Spinal cord (tissue), 10 donors: ENCODE results near the gene FUNDC2. TPM values are rescaled to one million over a fixed set of nuclear protein-coding genes. Genes with fewer than 3 reads are reported as not detected.
A peak's percentile ranks its signal among the peaks of the same experiment; 100 is the strongest.

ENCODE experiments used
- DNase-seq, 6 donors: peaks; one replicate each; pipeline versions ENCODE4 v3.0.0 to v3.0.0-alpha.2; 2013 to 2015; ENCODE audit warnings: low spot score in 6 of 6, low read depth in 4 of 6
- H3K27ac ChIP-seq: one replicate; pipeline ENCODE4 v1.5.1; 2013; ENCODE audit warnings: low read depth, low read length, control low read depth
- H3K27me3 ChIP-seq: one replicate; pipeline ENCODE4 v1.6.1; 2013; ENCODE audit warnings: low read length; ENCODE audit not compliant: control insufficient read depth, insufficient read depth
- H3K36me3 ChIP-seq: one replicate; pipeline ENCODE4 v1.6.1; 2013; ENCODE audit warnings: low read length; ENCODE audit not compliant: control insufficient read depth, insufficient read depth
- H3K4me1 ChIP-seq: one replicate; pipeline ENCODE4 v1.6.1; 2013; ENCODE audit warnings: low read length; ENCODE audit not compliant: control insufficient read depth, insufficient read depth
- H3K4me3 ChIP-seq: one replicate; pipeline ENCODE4 v1.5.1; 2013; ENCODE audit warnings: low read depth, low read length, control low read depth
- H3K9me3 ChIP-seq: one replicate; pipeline ENCODE4 v1.6.1; 2013; ENCODE audit warnings: low read length; ENCODE audit not compliant: control insufficient read depth, insufficient read depth
- WGBS: methylation state at CpG from one replicate; pipeline ENCODE4 v1.1.5; 2013; ENCODE audit warnings: missing lambda C conversion rate; ENCODE audit not compliant: insufficient coverage; 5-methylcytosine and 5-hydroxymethylcytosine counted together
- polyA plus RNA-seq, 2 donors: library from polyadenylated mRNA; unstranded; fragments of 120-200 nt; gene quantifications; one replicate each; pipeline ENCODE4 v1.2.1, GENCODE V29; 2013; ENCODE audit not compliant: insufficient read length in 2 of 2
- total RNA-seq, 2 donors: library from RNA; depleted of rRNA in 1 of 2; stranded (reverse); fragments of 120-200 nt in 1 of 2; fragments of >200 nt in 1 of 2; gene quantifications; one replicate each; pipeline versions ENCODE4 v1.2.3 to v1.2.4, GENCODE V29; 2013 to 2014
- donor health status: healthy.

FUNDC2 gene
- total and polyA plus RNA-seq, 4 donors: 44.7 to 130 (median 113) TPM

GRCh38 chrX:155056877-155057792, 30.5 kb downstream of the FUNDC2 start:
- WGBS: 22% methylated on average over 19 of the region's 25 CpGs
- Histone ChIP-seq H3K9me3 (no peaks in the 10 kb centered on the region), H3K4me3 (no peak overlapping the region), H3K4me1 (peaks cover 4% of the 10 kb centered on the region), H3K27ac (no peak overlapping the region), H3K36me3 (no peaks in the 10 kb centered on the region), H3K27me3 (no peaks in the 10 kb centered on the region)
- DNase-seq: peak in 3 of 6 donors; percentile 42 to 79 (median 76)

- 55% methylated on average over 2 of the region's 4 CpGs for WGBS
- Histone ChIP-seq H3K4me1 (peaks cover 4% of the 10 kb centered on the region), H3K4me3 (no peak overlapping the region), H3K27ac (no peak overlapping the region), H3K9me3 (no peaks in the 10 kb centered on the region), H3K36me3 (no peaks in the 10 kb centered on the region), H3K27me3 (no peaks in the 10 kb centered on the region)
- DNase-seq: peak in 1 of 6 donors; percentile 25
Measured at GRCh38 chrX:155061760-155062159, 35.1 kb downstream of the FUNDC2 start.

- Histone ChIP-seq H3K36me3 (no peaks in the 10 kb centered on the region), H3K4me1 (no peaks in the 10 kb centered on the region), H3K9me3 (no peaks in the 10 kb centered on the region), H3K27me3 (no peaks in the 10 kb centered on the region), H3K4me3 (no peak overlapping the region), H3K27ac (no peak overlapping the region)
- no peak for DNase-seq
- 79% methylated on average over 7 of the region's 8 CpGs for WGBS
Measured at GRCh38 chrX:155065035-155065734, 38.5 kb downstream of the FUNDC2 start.

GRCh38 chrX:155068165-155068564, 41.5 kb downstream of the FUNDC2 start:
- Histone ChIP-seq H3K4me3 (no peak overlapping the region), H3K36me3 (no peaks in the 10 kb centered on the region), H3K27me3 (no peaks in the 10 kb centered on the region), H3K4me1 (peaks cover 3% of the 10 kb centered on the region), H3K9me3 (no peaks in the 10 kb centered on the region), H3K27ac (no peak overlapping the region)
- WGBS: 80% methylated on average over 1 of the region's 1 CpG
- no peak for DNase-seq

- H3K9me3 ChIP-seq: no peaks in the 10 kb centered on the region
- H3K4me1 ChIP-seq: peaks cover 3% of the 10 kb centered on the region
- H3K36me3 ChIP-seq: no peaks in the 10 kb centered on the region
- no peak overlapping the region for H3K4me3 ChIP-seq
- no peaks in the 10 kb centered on the region for H3K27me3 ChIP-seq
- no peak overlapping the region for H3K27ac ChIP-seq
- DNase-seq: no peak
- no CpG with 5 or more reads among the region's 1 CpG for WGBS
Measured at GRCh38 chrX:155069414-155069813, 42.8 kb downstream of the FUNDC2 start.

GRCh38 chrX:155070038-155070437, 43.4 kb downstream of the FUNDC2 start:
- DNase-seq: no peak
- Histone ChIP-seq H3K9me3 (no peaks in the 10 kb centered on the region), H3K27ac (no peak overlapping the region), H3K4me1 (peaks cover 3% of the 10 kb centered on the region), H3K27me3 (no peaks in the 10 kb centered on the region), H3K36me3 (no peaks in the 10 kb centered on the region), H3K4me3 (peak overlapping the region; percentile 60)
- WGBS: 40% methylated on average over 5 of the region's 12 CpGs

- Histone ChIP-seq H3K27ac (peak overlapping the region; percentile 69), H3K27me3 (no peaks in the 10 kb centered on the region), H3K4me1 (peaks cover 3% of the 10 kb centered on the region), H3K9me3 (no peaks in the 10 kb centered on the region), H3K4me3 (peak overlapping the region; percentile 60), H3K36me3 (no peaks in the 10 kb centered on the region)
- no peak for DNase-seq
- WGBS: 41% methylated on average over 6 of the region's 16 CpGs
Measured at GRCh38 chrX:155070663-155070974, 44.0 kb downstream of the FUNDC2 start.

- Histone ChIP-seq H3K27ac (peak within 1 kb of the TSS; percentile 79), H3K9me3 (no peaks in the 10 kb centered on the region), H3K27me3 (no peaks in the 10 kb centered on the region), H3K36me3 (peaks cover 3% of the 10 kb centered on the region), H3K4me3 (peak within 1 kb of the TSS; percentile 64), H3K4me1 (peaks cover 3% of the 10 kb centered on the region)
- 29% methylated on average over 67 of the region's 81 CpGs for WGBS
- peak in 5 of 6 donors; percentile 33 to 91 (median 59) for DNase-seq
Measured at GRCh38 chrX:155070975-155071693, 44.5 kb downstream of the FUNDC2 start, which contains the start of the genes BRCC3, CMC4 and MTCP1. TSS of gene BRCC3 (plus strand) at chrX:155071508. CDS start at chrX:155071528, 20 bp downstream. TSS of gene CMC4 (minus strand) at chrX:155071136. CDS start at chrX:155064023, 7,113 bp downstream. TSS of gene MTCP1 (minus strand) at chrX:155071136. CDS start at chrX:155066010, 5,126 bp downstream.

- H3K27ac ChIP-seq: peak overlapping the region; percentile 79
- WGBS: 29% methylated on average over 22 of the region's 25 CpGs
Measured at GRCh38 chrX:155071694-155072280, 45.1 kb downstream of the FUNDC2 start.

More at GRCh38 chrX:155071694-155072280, 45.1 kb downstream of the FUNDC2 start:
- H3K4me3 ChIP-seq: peak overlapping the region; percentile 64
- H3K36me3 ChIP-seq: peaks cover 3% of the 10 kb centered on the region
- H3K27me3 ChIP-seq: no peaks in the 10 kb centered on the region
- peaks cover 3% of the 10 kb centered on the region for H3K4me1 ChIP-seq
- no peaks in the 10 kb centered on the region for H3K9me3 ChIP-seq
- no peak for DNase-seq
